Neural cell (in vitro differentiated cells): ENCODE data around the gene HSPA5. TPM values are rescaled to one million over a fixed set of nuclear protein-coding genes. Genes with fewer than 3 reads are reported as not detected.
"Not testable (repeated sequence)": the region's sequence is repeated elsewhere in the genome, so short reads cannot be mapped to it uniquely, and the experiment has no call there.

ENCODE experiments used
- H2AFZ ChIP-seq: fragments of 200-600, 300-800 bp; sonication (generic), shearing (Covaris generic); 2 replicates; pipeline ENCODE4 v1.6.0; 2014; ENCODE audit warnings: low read depth, mild to moderate bottlenecking, antibody characterized with exemption, low read length, moderate library complexity
- H3F3A ChIP-seq: fragments of 200-600 bp; shearing (Covaris generic); 2 replicates; pipeline ENCODE4 v1.6.1; 2016; ENCODE audit warnings: mild to moderate bottlenecking, moderate library complexity, mixed read lengths, antibody characterized with exemption, low read length; ENCODE audit not compliant: insufficient read depth, poor library complexity, severe bottlenecking
- H3K27ac ChIP-seq: fragments of 200-600, 300-800 bp; sonication (generic), shearing (Covaris generic); 2 replicates; pipeline ENCODE4 v1.5.1; 2014; ENCODE audit warnings: mild to moderate bottlenecking, low read length, moderate library complexity
- H3K27me3 ChIP-seq: fragments of 300-800, 200-600 bp; sonication (generic), shearing (Covaris generic); 2 replicates; pipeline ENCODE4 v1.6.0; 2014; ENCODE audit warnings: mild to moderate bottlenecking, low read depth, low read length, moderate library complexity; ENCODE audit not compliant: insufficient read depth
- H3K36me3 ChIP-seq: fragments of 300-800, 200-600 bp; sonication (generic), shearing (Covaris generic); 2 replicates; pipeline ENCODE4 v1.5.1; 2014; ENCODE audit warnings: mild to moderate bottlenecking, antibody characterized with exemption, low read length, moderate library complexity; ENCODE audit not compliant: insufficient read depth
- H3K4me2 ChIP-seq: fragments of 300-800, 200-600 bp; sonication (generic), shearing (Covaris generic); 2 replicates; pipeline ENCODE4 v1.6.0; 2014; ENCODE audit warnings: mild to moderate bottlenecking, low read length
- H3K4me3 ChIP-seq: fragments of 300-800, 200-600 bp; sonication (generic), shearing (Covaris generic); 2 replicates; pipeline ENCODE4 v1.5.1; 2014; ENCODE audit warnings: mild to moderate bottlenecking, low read length, moderate library complexity
- H3K79me2 ChIP-seq: fragments of 200-600 bp; shearing (Covaris generic); replicated peaks from 2 replicates; pipeline ENCODE4 v1.6.0; 2014; ENCODE audit warnings: mild to moderate bottlenecking, low read length, moderate library complexity; ENCODE audit not compliant: insufficient read depth
- H3K9ac ChIP-seq: fragments of 300-800, 200-600 bp; sonication (generic), shearing (Covaris generic); 2 replicates; pipeline ENCODE4 v1.6.1; 2016; ENCODE audit warnings: mild to moderate bottlenecking, low read length, mixed read lengths
- H3K9me2 ChIP-seq: fragments of 200-600 bp; shearing (Covaris generic); 2 replicates; pipeline ENCODE4 v1.6.1; 2016; ENCODE audit warnings: mild to moderate bottlenecking, low read length, mixed read lengths; ENCODE audit not compliant: insufficient read depth
- H3K9me3 ChIP-seq: fragments of 200-600, 300-800 bp; sonication (generic), shearing (Covaris generic); 2 replicates; pipeline ENCODE4 v1.6.1; 2016; ENCODE audit warnings: mild to moderate bottlenecking, mixed run types, low read length, moderate library complexity, mixed read lengths
- H4K20me1 ChIP-seq: fragments of 200-600 bp; shearing (Covaris generic); 2 replicates; pipeline ENCODE4 v1.6.1; 2016; ENCODE audit warnings: mild to moderate bottlenecking, mixed run types; ENCODE audit not compliant: insufficient read depth
- CTCF ChIP-seq: fragments of 450-650 bp; IDR thresholded peaks from 2 replicates; pipeline ENCODE4 v1.5.1; 2014; ENCODE audit warnings: antibody characterized with exemption, mild to moderate bottlenecking, moderate library complexity; ENCODE audit not compliant: poor library complexity, severe bottlenecking
- EP300 ChIP-seq: fragments of 450-650 bp; conservative IDR thresholded peaks from 2 replicates; pipeline ENCODE4 v1.6.1; 2014; ENCODE audit warnings: antibody characterized with exemption, mild to moderate bottlenecking, moderate library complexity; ENCODE audit not compliant: poor library complexity, severe bottlenecking
- EZH2 ChIP-seq: fragments of 200-600, 300-800 bp; shearing (Covaris generic), sonication (generic); IDR thresholded peaks from 2 replicates; pipeline ENCODE4 v1.6.1; 2014; ENCODE audit warnings: antibody characterized with exemption, low read length, borderline replicate concordance, mild to moderate bottlenecking; ENCODE audit not compliant: insufficient read depth, poor library complexity, severe bottlenecking
- MXI1 ChIP-seq: fragments of 450-650 bp; conservative IDR thresholded peaks from 2 replicates; pipeline ENCODE4 v1.6.1; 2014; ENCODE audit warnings: antibody characterized with exemption, mild to moderate bottlenecking; ENCODE audit not compliant: poor library complexity, severe bottlenecking
- POLR2AphosphoS5 ChIP-seq: IDR thresholded peaks from 2 replicates; pipeline ENCODE4 v1.6.1; 2012
- RAD21 ChIP-seq: fragments of 450-650 bp; conservative IDR thresholded peaks from 2 replicates; pipeline ENCODE4 v1.6.1; 2014; ENCODE audit warnings: antibody characterized with exemption, mild to moderate bottlenecking, moderate library complexity
- REST ChIP-seq: IDR thresholded peaks from 2 replicates; pipeline ENCODE4 v1.6.1; 2012; ENCODE audit warnings: borderline replicate concordance
- SMC3 ChIP-seq: fragments of 450-650 bp; conservative IDR thresholded peaks from 2 replicates; pipeline ENCODE4 v1.6.1; 2014; ENCODE audit warnings: antibody characterized with exemption, mild to moderate bottlenecking, moderate library complexity; ENCODE audit not compliant: poor library complexity
- TAF1 ChIP-seq: IDR thresholded peaks from 2 replicates; pipeline ENCODE4 v1.6.1; 2012; ENCODE audit warnings: low read depth
- polyA plus RNA-seq: library from polyadenylated mRNA; depleted of rRNA; stranded (reverse); fragments of >200 nt; gene quantifications from 2 replicates; pipeline ENCODE4 v1.2.3, GENCODE V29; 2014

The HSPA5 gene
- polyA plus RNA-seq, 1 donor from 2014 or later = 17.6 TPM

- Histone ChIP-seq H3K27me3 (no peaks in the 10 kb centered on the region), H3K9ac (no peak overlapping the region), H3K27ac (no peak overlapping the region), H3K4me3 (peak overlapping the region; percentile 39), H3K9me2 (no peaks in the 10 kb centered on the region), H3F3A (no peaks in the 10 kb centered on the region), H3K36me3 (peaks cover 22% of the 10 kb centered on the region), H3K4me2 (peak overlapping the region; percentile 10), H2AFZ (no peak overlapping the region), H3K9me3 (no peaks in the 10 kb centered on the region), H3K79me2 (peaks cover 49% of the 10 kb centered on the region), H4K20me1 (no peaks in the 10 kb centered on the region)
- no peak for TF ChIP-seq RAD21
- TF ChIP-seq EZH2 = no peak
- no peak for TF ChIP-seq POLR2AphosphoS5
- TF ChIP-seq MXI1 = no peak
- TF ChIP-seq TAF1 = no peak
- TF ChIP-seq SMC3 = no peak
- TF ChIP-seq EP300 = no peak
- TF ChIP-seq CTCF = no peak
- TF ChIP-seq REST = no peak
Measured at GRCh38 chr9:125235804-125236519, 5.2 kb downstream of the HSPA5 start.

GRCh38 chr9:125234099-125234498 is 7.0 kb downstream of the HSPA5 start:
- Histone ChIP-seq H3K36me3 (peaks cover 21% of the 10 kb centered on the region), H3K79me2 (peaks cover 31% of the 10 kb centered on the region)
- not testable (repeated sequence) for H3K9me3 ChIP-seq, H3K4me2 ChIP-seq, H3K9me2 ChIP-seq, H3K27ac ChIP-seq, H3K9ac ChIP-seq, H3K4me3 ChIP-seq, H3F3A ChIP-seq, H4K20me1 ChIP-seq, H3K27me3 ChIP-seq, H2AFZ ChIP-seq
